OCI-LY7 (cell line): Measurements from ENCODE around the gene NUB1. TPM values are rescaled to one million over a fixed set of nuclear protein-coding genes. Genes with fewer than 3 reads are reported as not detected.

Source experiments
- BruUV-seq: library from RNA; stranded (reverse); fragments of 400-500 nt; replicated peaks from 2 replicates; lab custom pipeline; 2021; lab: Mats Ljungman, UMichigan
- CTCF ChIA-PET: fragments of 300-600 bp; sonication (Branson Sonifier 250); formaldehyde crosslinking; loops from one replicate; lab custom pipeline; 2022; ENCODE audit warnings: antibody characterized with exemption; ENCODE audit not compliant: unreplicated experiment; lab: Charles Lee
- POLR2A ChIA-PET: fragments of 300-600 bp; sonication (Branson Sonifier 250); formaldehyde crosslinking; loops from one replicate; lab custom pipeline; 2022; ENCODE audit warnings: antibody characterized with exemption; lab: Charles Lee
- DNase-seq: peaks from one replicate; pipeline ENCODE4 v3.0.0-alpha.2; 2015; ENCODE audit warnings: low spot score
- H2AFZ ChIP-seq: fragments of 200-600 bp; sonication (generic), shearing (Covaris generic); 2 replicates; pipeline ENCODE4 v1.6.1; 2014; ENCODE audit warnings: mild to moderate bottlenecking, antibody characterized with exemption, low read length, moderate library complexity
- H3K27ac ChIP-seq: fragments of 200-600 bp; sonication (generic); 2 replicates; pipeline ENCODE4 v1.5.1; 2014; ENCODE audit warnings: mixed run types, low read depth, mild to moderate bottlenecking, moderate library complexity, low read length, inconsistent platforms; ENCODE audit not compliant: poor library complexity, severe bottlenecking
- H3K36me3 ChIP-seq: fragments of 200-600 bp; sonication (generic); 2 replicates; pipeline ENCODE4 v1.6.1; 2014; ENCODE audit warnings: mild to moderate bottlenecking, antibody characterized with exemption, low read length, moderate library complexity, mixed read lengths; ENCODE audit not compliant: insufficient read depth
- H3K4me1 ChIP-seq: fragments of 200-600 bp; sonication (generic); 2 replicates; pipeline ENCODE4 v1.5.1; 2014; ENCODE audit warnings: mild to moderate bottlenecking, low read length; ENCODE audit not compliant: insufficient read depth, poor library complexity, severe bottlenecking
- H3K4me2 ChIP-seq: fragments of 200-600 bp; sonication (generic); 2 replicates; pipeline ENCODE4 v1.6.1; 2014; ENCODE audit warnings: mild to moderate bottlenecking, low read length
- H3K4me3 ChIP-seq: fragments of 200-600 bp; sonication (generic); 2 replicates; pipeline ENCODE4 v1.5.1; 2014; ENCODE audit warnings: mild to moderate bottlenecking, low read depth, low read length; ENCODE audit not compliant: poor library complexity, severe bottlenecking
- H3K79me2 ChIP-seq: fragments of 200-600 bp; sonication (generic); 2 replicates; pipeline ENCODE4 v1.6.1; 2016; ENCODE audit warnings: low read depth, mild to moderate bottlenecking, low read length, moderate library complexity, mixed read lengths; ENCODE audit not compliant: insufficient read depth
- H3K9me2 ChIP-seq: fragments of 200-600 bp; sonication (generic); 2 replicates; pipeline ENCODE4 v1.6.1; 2016; ENCODE audit warnings: mild to moderate bottlenecking, low read length, mixed read lengths; ENCODE audit not compliant: insufficient read depth
- H3K9me3 ChIP-seq: fragments of 200-600 bp; sonication (generic); 2 replicates; pipeline ENCODE4 v1.6.1; 2014; ENCODE audit warnings: mild to moderate bottlenecking, mixed run types, low read length, mixed read lengths
- H4K20me1 ChIP-seq: fragments of 200-600 bp; sonication (generic); 2 replicates; pipeline ENCODE4 v1.6.1; 2014; ENCODE audit warnings: mild to moderate bottlenecking, antibody characterized with exemption, low read length, moderate library complexity, mixed read lengths; ENCODE audit not compliant: insufficient read depth
- CTCF ChIP-seq: fragments of 200-600 bp; sonication (generic); conservative IDR thresholded peaks from 2 replicates; pipeline ENCODE4 v1.5.1; 2014; ENCODE audit warnings: mild to moderate bottlenecking, antibody characterized with exemption, low read length, moderate library complexity, mixed read lengths
- EZH2phosphoT487 ChIP-seq: fragments of 200-600 bp; sonication (generic); IDR thresholded peaks from 2 replicates; pipeline ENCODE4 v1.6.1; 2018; ENCODE audit warnings: low read depth, borderline replicate concordance, mild to moderate bottlenecking, mixed run types, antibody characterized with exemption, low read length, moderate library complexity, mixed read lengths
- intact Hi-C: fragments of 100-400 bp; cut with micrococcal nuclease; formaldehyde crosslinking; loops from one replicate; pipeline ENCODE4 v1.10.0; 2022; ENCODE audit not compliant: unreplicated experiment
- total RNA-seq, 2 experiments: library from RNA; depleted of rRNA in 1 of 2; stranded (reverse); fragments of >200 nt in 1 of 2; shearing (Covaris generic) in 1 of 2; gene quantifications; 2 replicates each; pipeline ENCODE4 v1.2.3, GENCODE V29; 2014 to 2022

The NUB1 gene
- total RNA-seq, 2 experiments from 2014 or later = 44.1 to 50.7 TPM

- Histone ChIP-seq H3K79me2 (no peaks in the 10 kb centered on the region), H4K20me1 (no peaks in the 10 kb centered on the region), H3K9me3 (no peaks in the 10 kb centered on the region), H3K9me2 (no peaks in the 10 kb centered on the region), H3K27ac (no peak overlapping the region), H3K36me3 (no peaks in the 10 kb centered on the region), H2AFZ (no peak overlapping the region), H3K4me2 (no peak overlapping the region), H3K4me1 (peaks cover 6% of the 10 kb centered on the region), H3K4me3 (no peak overlapping the region)
- ChIA-PET POLR2A (no interaction called here), CTCF (no interaction called here)
- intact Hi-C loops = no loop called here
- no TSS peak for BruUV-seq
- no peak for TF ChIP-seq CTCF
- no peak for TF ChIP-seq EZH2phosphoT487
- no peak for DNase-seq
These were observed 53.4 kb downstream of the NUB1 start for GRCh38 chr7:151395036-151395367.

GRCh38 chr7:151396328-151396970 is 54.8 kb downstream of the NUB1 start:
- Histone ChIP-seq H3K9me2 (no peaks in the 10 kb centered on the region), H3K27ac (no peak overlapping the region), H3K4me1 (peaks cover 20% of the 10 kb centered on the region), H3K79me2 (no peaks in the 10 kb centered on the region), H4K20me1 (no peaks in the 10 kb centered on the region), H3K4me3 (no peak overlapping the region), H3K4me2 (no peak overlapping the region), H3K36me3 (no peaks in the 10 kb centered on the region), H2AFZ (no peak overlapping the region), H3K9me3 (no peaks in the 10 kb centered on the region)
- CTCF ChIA-PET = interaction anchor here (0.6 kb wide), 1 partner anchor 15 kb away, joined by 3 read pairs; no protein-coding TSS in a partner anchor
- TF ChIP-seq EZH2phosphoT487 = no peak
- no peak for TF ChIP-seq CTCF
- intact Hi-C loops = no loop called here
- DNase-seq = no peak
- POLR2A ChIA-PET = interaction anchor here (0.6 kb wide), 1 partner anchor 17 kb away, joined by 4 read pairs; no protein-coding TSS in a partner anchor
- BruUV-seq = no TSS peak

GRCh38 chr7:151397026-151397425 is 55.4 kb downstream of the NUB1 start:
- TF ChIP-seq EZH2phosphoT487 (no peak), CTCF (no peak)
- H3K27ac ChIP-seq = no peak overlapping the region
- intact Hi-C loops = no loop called here
- no peaks in the 10 kb centered on the region for H4K20me1 ChIP-seq
- POLR2A ChIA-PET = no interaction called here
- H3K79me2 ChIP-seq = no peaks in the 10 kb centered on the region
- no peak overlapping the region for H3K4me3 ChIP-seq
- H3K4me1 ChIP-seq = peaks cover 21% of the 10 kb centered on the region
- CTCF ChIA-PET = no interaction called here
- no TSS peak for BruUV-seq
- no peak overlapping the region for H2AFZ ChIP-seq
- no peaks in the 10 kb centered on the region for H3K9me2 ChIP-seq
- no peaks in the 10 kb centered on the region for H3K36me3 ChIP-seq
- DNase-seq = no peak
- no peak overlapping the region for H3K4me2 ChIP-seq
- no peaks in the 10 kb centered on the region for H3K9me3 ChIP-seq
